ENCODE data around the gene CDK9.

- TF ChIP-seq, protein P1, sequence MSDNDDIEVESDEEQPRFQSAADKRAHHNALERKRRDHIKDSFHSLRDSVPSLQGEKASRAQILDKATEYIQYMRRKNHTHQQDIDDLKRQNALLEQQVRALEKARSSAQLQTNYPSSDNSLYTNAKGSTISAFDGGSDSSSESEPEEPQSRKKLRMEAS (IDR thresholded peaks at IDR 0.05; ENCODE audit: low read depth, low read length): no peak
- TF ChIP-seq CHD4 (IDR thresholded peaks at IDR 0.05) (no peak), TAF1 (IDR thresholded peaks at IDR 0.05; ENCODE audit: borderline replicate concordance, low read depth, low read length) (no peak), HDAC2 (IDR thresholded peaks at IDR 0.05) (no peak), SMARCA5 (IDR thresholded peaks at IDR 0.05) (no peak), USF1 (IDR thresholded peaks at IDR 0.05; ENCODE audit: borderline replicate concordance, extremely low read length, insufficient read depth, low read depth, low read length) (no peak)
Observed at GRCh38 chr9:127769929-127770582, 15.8 kb upstream of the CDK9 start.
